GM10847 (cell line): ENCODE measurements around the gene MMRN2.

Experiments used
- POLR2A ChIP-seq: IDR thresholded peaks from 2 replicates; pipeline ENCODE4 v1.6.1; 2011; ENCODE audit not compliant: insufficient read length; ENCODE audit errors: extremely low read depth

Gene MMRN2

DNA sequence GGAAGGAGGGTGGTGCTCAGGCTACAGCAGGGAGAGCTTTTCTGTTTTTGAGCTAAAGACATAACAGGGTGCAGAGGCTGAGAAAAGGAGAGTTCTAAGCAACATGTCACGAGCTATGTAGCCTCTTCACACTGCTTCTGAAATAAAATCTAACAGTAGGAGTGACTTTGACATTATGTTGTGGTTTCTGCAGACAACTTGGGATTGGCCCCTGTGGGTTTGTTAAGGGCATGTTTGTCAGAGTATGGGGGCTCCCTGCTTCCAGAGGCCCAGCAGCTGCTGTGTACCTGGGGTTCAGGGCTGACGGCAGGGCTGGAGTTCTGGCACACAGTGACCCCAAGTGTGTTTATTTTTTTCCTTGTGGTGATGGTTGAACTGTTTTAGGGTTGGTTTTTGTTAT lies 24.7 kb downstream of the MMRN2 start:
- TF ChIP-seq POLR2A, result no peak

DNA sequence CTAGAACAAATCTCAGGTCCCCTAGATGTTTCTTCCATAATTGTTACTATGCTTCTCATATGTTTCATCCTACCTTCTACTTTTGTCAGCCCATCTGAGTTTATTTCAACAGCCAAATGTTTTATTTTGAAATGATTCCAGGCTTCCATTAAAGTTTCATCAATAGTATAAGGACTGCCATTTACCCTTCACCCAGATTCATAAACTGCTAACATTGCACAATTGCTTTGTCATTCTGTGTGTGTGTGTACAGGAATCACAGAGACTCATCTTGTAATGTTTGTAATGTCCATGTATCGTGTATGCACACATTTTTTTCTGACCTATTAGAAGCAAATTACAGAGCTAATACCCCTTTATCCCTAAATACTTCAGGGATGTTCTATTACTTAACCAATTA lies 25.5 kb downstream of the MMRN2 start:
- no peak for TF ChIP-seq POLR2A

DNA sequence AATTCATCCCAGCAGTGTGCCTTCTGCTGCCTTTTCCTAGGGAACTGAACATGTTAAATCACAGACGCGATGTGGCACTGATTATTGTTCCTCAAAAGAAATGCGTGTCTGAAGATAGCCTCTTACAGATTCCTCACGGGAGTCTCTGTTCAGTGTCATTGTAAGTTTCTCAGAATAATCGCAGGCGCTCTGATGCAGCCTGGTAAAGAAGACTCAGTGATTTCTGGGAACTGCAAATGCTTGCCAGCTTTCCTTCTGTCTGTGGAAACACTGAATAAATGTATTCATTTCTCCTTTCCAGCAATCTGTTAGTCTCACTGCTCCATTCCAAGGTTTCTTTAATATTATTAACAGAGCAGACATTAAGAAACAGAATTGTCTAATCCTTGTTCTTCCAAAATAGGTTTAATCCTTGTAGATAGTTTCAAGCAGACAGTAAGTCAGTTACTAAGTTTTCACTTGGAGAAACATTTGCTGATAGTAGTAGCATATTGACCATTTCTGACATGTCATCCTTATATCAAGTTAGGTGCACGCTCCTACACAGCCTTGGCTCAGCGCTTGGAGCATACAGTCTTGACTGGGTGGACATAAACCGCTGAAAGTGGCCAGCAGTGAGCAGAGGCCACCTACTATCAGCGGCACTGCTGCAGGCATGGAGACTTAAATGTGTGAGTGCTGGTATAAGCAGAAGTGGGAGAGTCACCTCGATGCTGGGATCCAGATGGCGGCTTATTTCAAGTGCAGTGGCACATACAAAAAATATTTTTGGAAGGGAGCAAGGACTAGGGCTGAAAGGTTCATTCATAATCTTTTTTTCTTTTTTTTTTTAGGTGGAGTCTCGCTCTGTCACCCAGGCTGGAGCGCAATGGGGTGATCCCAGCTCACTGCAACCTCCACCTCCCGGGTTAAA lies 27.7 kb downstream of the MMRN2 start:
- TF ChIP-seq POLR2A, result no peak

DNA sequence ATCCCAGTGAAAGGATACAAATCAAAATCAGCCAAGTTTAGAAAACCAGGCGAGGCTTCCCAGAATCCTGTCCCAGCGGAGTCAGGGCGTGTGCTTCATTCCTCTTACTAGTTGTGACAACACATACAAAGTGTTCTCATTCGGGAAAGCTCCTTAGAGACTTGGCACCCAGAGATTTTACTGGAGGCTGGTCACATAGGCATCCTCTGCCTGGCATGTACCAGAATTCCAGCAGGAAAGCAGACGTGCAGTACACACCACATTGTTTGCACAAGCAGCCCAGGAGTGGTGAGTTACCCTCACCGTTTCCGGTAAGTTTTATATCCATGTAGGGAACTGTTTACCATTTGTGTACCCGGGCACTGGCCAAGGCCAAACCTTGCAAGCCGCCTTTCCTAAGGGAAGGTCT lies 34.9 kb downstream of the MMRN2 start:
- TF ChIP-seq POLR2A, result no peak

DNA sequence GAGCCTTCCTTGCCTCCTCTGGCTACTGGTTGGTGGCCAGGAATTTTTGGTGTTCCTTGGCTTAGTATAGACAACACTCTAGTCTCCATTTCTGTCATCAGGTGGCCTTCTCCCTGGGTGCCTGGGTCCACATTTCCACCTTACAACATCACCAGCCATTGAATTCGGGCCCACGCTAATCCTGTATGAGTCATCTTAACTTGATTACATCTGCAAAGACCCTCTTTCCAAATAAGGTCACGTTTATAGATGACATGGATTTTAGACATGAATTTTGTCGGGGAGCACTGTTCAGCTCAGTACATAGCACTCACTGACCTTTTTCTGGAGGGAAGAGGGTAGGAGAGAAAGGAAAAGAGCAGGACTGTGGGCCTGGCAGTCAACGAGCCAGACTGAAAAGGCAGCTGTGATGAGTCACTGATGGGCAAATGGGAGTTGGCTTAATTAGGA lies 39.4 kb downstream of the MMRN2 start:
- TF ChIP-seq POLR2A, result no peak

DNA sequence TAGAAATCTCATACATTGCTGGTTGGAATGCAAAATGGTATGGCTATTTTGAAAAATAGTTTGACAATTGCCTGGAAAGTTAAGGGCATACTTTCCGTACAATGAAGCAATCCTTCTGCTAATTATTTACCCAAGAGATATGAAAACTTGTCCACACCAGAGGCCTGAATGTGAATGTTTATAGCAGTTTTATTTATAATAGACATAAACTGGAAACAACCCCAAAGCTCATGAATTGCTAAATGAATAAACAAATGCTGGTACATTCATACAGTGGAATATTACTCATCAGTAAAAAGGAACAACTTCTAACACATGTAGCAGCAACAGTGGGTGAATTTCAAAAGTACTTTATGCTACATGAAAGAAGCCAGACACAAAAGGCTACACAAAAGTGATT lies 42.7 kb downstream of the MMRN2 start:
- TF ChIP-seq POLR2A, result no peak

DNA sequence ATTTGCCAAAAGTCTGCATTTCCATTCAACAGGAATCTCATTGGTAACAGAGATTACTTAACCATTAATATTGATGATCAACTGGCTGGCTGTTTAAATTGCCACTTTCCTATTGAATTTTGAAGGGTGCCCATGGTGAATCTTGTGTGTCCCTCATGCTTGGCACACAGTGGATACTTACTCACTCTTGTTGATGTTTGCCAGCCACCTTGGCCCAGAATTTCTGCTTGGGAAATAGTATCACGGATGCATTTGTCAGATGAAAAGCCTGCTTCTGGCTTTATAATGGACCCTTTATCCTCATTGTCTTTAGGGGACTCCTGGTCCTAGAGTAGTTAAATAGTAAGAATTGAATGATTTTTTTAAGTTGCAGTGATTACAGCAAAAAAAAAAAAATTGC lies 52.0 kb downstream of the MMRN2 start:
- TF ChIP-seq POLR2A, result no peak

DNA sequence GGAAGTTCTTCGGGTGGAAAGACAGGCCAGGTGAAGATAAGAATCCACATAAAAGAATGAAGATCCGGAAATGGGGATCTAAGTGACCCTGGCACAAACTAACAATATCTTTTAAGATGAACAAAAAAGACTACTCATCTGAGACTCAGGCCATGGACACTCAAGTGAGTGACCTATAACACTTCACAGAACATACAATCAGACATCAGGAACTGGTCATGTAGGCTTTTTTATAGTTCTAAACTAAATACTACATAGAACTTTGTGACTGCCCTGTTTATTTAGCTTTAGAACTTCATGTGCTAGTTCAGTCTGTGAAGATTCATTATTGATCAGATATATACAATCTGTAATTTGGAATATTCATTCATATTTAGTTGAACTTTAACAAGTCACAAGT lies 52.8 kb downstream of the MMRN2 start:
- TF ChIP-seq POLR2A, result no peak

DNA sequence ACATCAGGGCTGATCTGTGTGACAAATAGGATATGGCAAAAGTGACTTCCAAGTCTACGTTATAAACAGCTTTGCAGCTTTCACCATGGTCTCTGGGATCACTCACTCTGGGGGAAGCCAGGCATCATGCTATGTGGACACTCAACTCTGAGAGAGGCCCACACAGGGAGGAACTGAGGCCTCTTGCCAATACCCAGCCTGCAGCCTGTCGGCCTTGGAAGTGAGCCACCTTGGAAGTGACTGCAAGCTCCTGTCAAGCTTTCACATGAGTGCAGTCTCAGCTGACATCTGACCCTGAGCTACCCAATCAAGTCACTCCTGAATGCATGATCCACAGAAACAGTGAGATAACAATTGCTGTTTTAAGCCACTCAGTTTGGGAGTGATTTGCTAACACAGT lies 56.5 kb downstream of the MMRN2 start:
- TF ChIP-seq POLR2A, result no peak

DNA sequence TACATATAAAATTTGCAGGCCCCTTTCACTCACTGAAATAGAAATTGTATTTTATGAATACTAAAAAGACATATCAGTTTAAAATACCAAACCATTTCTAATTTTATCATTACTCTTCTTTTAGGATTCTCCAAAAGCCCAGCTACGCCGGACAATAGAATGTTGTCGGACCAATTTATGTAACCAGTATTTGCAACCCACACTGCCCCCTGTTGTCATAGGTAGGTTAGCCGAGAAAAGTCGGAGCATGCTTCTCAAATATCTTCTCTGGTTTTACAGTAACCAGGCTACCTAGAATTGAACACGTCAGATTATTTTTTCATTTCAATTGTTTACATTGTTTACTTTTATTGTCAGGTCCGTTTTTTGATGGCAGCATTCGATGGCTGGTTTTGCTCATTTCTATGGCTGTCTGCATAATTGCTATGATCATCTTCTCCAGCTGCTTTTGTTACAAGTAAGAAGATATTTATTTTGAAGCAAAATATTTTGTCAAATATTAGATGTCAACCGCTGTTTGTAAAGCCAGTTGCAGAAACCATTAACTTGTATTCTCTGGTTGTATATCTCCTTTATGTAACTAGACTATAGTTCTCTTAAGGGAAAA lies 57.6 kb downstream of the MMRN2 start:
- TF ChIP-seq POLR2A, result no peak

DNA sequence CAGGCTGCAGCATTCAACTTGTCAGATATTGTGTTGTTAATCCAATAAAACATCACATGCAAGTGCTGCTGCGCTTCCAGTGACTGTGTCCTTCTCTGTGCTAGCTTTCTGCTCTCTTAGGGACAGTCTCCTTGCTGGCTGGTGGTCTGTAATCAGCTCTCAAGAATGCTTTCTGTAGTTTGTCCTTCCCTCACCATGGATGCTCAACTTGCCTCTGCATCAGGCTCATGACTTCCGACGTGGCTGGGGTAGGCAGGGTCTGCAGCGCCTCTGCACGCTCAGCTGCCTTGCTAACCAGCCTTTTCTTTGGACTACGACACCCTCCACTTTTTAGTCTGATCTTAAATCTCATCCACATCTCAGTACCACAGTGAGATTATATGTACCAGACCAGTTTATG lies 58.3 kb downstream of the MMRN2 start:
- TF ChIP-seq POLR2A, result no peak

DNA sequence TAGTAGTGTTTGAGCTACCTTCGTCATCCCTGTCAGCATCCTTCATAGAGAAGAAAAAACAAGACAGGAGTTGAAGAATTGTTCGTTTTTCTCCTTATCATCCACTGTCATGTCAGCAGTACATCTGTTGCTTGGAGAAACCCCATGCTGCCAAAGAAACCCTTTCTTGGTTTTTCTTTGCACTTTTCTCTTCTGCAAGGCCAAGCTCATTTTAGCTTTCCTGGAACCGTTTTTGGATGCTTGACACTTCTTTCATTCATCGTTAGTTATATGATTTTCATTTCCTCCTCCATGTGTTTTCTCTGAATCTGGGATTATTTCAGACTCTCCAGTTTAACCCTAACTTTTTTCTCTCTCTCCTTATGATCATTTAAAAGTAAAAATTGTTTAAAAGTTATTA lies 58.9 kb downstream of the MMRN2 start:
- no peak for TF ChIP-seq POLR2A

DNA sequence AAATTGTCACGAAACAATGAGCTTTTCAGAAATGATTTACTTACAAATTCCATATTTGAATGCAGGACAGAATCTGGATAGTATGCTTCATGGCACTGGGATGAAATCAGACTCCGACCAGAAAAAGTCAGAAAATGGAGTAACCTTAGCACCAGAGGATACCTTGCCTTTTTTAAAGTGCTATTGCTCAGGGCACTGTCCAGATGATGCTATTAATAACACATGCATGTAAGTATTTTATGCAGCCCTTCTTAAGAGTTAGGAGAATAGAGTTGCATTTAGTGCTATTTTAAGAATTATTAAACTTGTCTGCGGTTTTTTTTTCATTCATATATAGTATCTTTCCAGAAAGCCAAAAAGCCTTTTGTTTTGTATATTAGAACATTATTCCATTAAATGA lies 67.4 kb downstream of the MMRN2 start:
- TF ChIP-seq POLR2A, result no peak

DNA sequence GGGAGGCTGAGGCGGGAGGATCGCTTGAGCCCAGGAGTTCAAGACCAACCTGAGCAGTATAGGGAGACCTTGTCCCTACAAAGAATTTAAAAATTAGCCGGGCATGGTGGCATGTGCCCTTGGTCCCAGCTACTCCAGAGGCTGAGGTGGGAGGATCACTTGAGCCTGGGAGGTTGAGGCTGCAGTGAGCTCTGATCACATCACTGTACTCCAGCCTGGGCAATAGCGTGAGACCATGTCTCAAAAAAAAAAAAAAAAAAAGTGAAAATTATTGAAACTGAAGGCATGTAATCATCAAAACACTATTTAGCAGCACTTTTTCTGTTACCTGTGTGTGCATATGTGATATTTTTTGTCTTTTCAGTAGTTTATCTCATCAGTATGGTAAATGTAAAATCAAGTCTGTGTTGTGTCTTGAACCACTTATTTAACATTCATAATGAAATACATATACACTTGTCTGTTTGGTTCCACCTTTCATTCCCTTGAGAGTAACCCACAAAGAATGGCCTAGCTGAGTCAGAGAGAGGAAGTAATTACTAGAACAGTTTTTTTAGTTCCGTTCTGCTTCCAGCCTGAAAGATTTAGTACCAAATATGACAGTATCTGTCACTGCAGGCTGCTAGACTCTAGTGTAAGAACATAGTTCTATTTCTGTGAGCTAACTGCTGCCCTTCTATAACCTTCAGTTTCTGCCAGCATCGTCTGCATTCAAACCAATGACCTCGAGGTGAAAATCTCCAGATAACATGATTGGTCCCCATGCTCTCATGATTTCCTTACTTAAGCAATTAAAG lies 68.6 kb downstream of the MMRN2 start:
- no peak for TF ChIP-seq POLR2A
